ENCODE measurements around the gene FOXN3.

FOXN3 gene

GRCh38 chr14:89349171-89350008 lies 67.6 kb downstream of the FOXN3 start:
- TF ChIP-seq, protein P1, sequence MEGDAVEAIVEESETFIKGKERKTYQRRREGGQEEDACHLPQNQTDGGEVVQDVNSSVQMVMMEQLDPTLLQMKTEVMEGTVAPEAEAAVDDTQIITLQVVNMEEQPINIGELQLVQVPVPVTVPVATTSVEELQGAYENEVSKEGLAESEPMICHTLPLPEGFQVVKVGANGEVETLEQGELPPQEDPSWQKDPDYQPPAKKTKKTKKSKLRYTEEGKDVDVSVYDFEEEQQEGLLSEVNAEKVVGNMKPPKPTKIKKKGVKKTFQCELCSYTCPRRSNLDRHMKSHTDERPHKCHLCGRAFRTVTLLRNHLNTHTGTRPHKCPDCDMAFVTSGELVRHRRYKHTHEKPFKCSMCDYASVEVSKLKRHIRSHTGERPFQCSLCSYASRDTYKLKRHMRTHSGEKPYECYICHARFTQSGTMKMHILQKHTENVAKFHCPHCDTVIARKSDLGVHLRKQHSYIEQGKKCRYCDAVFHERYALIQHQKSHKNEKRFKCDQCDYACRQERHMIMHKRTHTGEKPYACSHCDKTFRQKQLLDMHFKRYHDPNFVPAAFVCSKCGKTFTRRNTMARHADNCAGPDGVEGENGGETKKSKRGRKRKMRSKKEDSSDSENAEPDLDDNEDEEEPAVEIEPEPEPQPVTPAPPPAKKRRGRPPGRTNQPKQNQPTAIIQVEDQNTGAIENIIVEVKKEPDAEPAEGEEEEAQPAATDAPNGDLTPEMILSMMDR (IDR thresholded peaks at IDR 0.05; ENCODE audit: insufficient read depth, low read depth, low read length, missing control alignments), result no peak
- no peak for DNase-seq (ENCODE audit: low read depth)
- no peak overlapping the region for H3K4me3 ChIP-seq (ENCODE audit: low read length)

- H3K4me3 ChIP-seq (ENCODE audit: low read length), result no peak overlapping the region
- DNase-seq (ENCODE audit: low read depth), result no peak
- TF ChIP-seq, protein P1 (IDR thresholded peaks at IDR 0.05; ENCODE audit: insufficient read depth, low read depth, low read length, missing control alignments), result no peak
Measured at GRCh38 chr14:89348722-89349121, 68.3 kb downstream of the FOXN3 start.

GRCh38 chr14:89347885-89348284 lies 69.1 kb downstream of the FOXN3 start:
- TF ChIP-seq, protein P1 (IDR thresholded peaks at IDR 0.05; ENCODE audit: insufficient read depth, low read depth, low read length, missing control alignments), result no peak
- H3K4me3 ChIP-seq (ENCODE audit: low read length), result no peak overlapping the region
- DNase-seq (ENCODE audit: low read depth), result no peak

- DNase-seq (ENCODE audit: low read depth), result no peak
- H3K4me3 ChIP-seq (ENCODE audit: low read length), result no peak overlapping the region
- TF ChIP-seq, protein P1 (IDR thresholded peaks at IDR 0.05; ENCODE audit: insufficient read depth, low read depth, low read length, missing control alignments), result no peak
Measured at GRCh38 chr14:89344920-89345254, 72.1 kb downstream of the FOXN3 start.

DNA sequence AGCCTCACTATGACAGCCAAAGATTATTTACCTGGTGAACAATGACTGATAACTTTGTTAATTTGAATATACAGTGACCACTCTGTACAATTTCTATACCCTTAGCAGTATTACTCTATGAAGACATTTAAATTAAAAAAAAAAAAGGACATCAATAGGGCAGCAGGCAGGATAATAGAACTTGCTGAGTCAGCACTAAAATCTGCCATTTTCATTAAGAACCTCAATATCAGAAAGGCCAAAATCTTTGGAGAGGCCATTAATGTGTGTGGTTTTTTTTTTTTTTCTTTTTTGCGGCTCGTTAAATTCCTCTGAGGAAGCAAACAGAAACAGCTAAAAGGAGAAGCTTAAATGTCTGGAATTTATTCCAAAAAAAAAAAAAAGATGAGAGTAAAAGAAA lies 73.7 kb downstream of the FOXN3 start:
- H3K4me3 ChIP-seq (ENCODE audit: low read length), result no peak overlapping the region
- TF ChIP-seq, protein P1 (IDR thresholded peaks at IDR 0.05; ENCODE audit: insufficient read depth, low read depth, low read length, missing control alignments), result no peak
- no peak for DNase-seq (ENCODE audit: low read depth)

- DNase-seq (ENCODE audit: low read depth), result no peak
- TF ChIP-seq, protein P1 (IDR thresholded peaks at IDR 0.05; ENCODE audit: insufficient read depth, low read depth, low read length, missing control alignments), result no peak
- no peak overlapping the region for H3K4me3 ChIP-seq (ENCODE audit: low read length)
Measured at GRCh38 chr14:89342049-89342448, 75.0 kb downstream of the FOXN3 start.
